ENCODE data around the gene STRADA.

STRADA gene

GRCh38 chr17:63686138-63686685 lies 55.4 kb downstream of the STRADA start:
- DNase-seq (ENCODE audit: low read depth in 4 of 4, low spot score in 1 of 4) = no peak

DNA sequence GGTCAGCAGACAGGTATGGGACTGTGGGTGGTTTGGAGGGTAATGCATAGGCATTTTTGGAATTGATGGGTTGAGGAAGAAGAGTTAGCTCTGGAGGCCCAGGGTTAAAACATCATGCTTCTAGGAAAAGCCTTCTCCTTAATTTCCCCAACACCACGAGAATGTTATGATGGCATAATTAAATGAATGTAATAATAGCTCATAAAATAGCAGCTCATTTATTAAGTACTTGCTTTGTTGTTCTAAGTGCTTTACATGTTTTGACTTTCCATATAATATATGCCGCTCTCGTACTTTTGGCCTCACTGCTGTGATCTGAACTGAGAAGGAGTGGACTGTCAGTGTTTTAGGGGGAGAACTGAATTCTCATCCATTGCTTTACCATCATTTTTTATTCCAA lies 56.0 kb downstream of the STRADA start:
- no peak for DNase-seq (ENCODE audit: low read depth in 4 of 4, low spot score in 1 of 4)

DNA sequence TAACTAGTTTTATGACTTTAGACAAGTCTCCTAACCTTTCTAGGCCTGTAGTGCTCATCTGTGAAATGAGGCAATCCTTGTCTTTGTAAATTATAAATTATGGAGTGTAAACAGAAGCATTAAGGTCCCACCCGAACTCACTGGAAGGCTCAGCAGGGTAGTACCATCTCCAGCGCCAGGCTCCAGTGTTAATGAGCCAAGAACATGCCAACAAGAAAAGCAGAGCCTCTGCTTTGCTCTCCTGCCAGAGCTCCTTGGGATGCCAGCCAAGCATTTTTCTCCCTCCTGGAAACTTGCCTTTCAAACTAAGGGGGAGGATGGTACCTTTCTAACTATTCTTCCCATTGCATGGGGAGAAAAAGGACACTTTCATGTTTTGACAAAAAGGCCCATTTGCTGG lies 56.6 kb downstream of the STRADA start:
- no peak for DNase-seq (ENCODE audit: low read depth in 4 of 4, low spot score in 1 of 4)

DNA sequence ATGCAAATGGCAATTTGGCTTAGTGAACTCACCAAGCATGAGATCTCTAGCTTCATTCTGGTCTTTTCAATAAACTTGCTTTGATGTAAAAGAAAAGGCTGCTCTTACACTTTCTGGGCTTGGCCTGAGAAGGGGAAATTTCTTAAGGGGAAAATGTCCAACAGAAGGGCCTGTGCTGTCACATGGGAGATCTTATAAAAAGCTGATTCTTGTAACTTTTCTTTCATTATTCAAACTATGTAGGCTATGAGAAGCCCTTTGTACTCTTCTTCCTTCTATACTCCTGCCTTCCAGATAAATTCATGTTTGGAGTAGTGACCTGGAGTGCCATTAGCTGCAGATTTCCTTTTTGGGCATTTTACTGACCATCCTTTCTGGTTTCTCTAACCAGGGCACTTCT lies 58.6 kb downstream of the STRADA start:
- DNase-seq (ENCODE audit: low read depth in 4 of 4, low spot score in 1 of 4) = no peak

DNA sequence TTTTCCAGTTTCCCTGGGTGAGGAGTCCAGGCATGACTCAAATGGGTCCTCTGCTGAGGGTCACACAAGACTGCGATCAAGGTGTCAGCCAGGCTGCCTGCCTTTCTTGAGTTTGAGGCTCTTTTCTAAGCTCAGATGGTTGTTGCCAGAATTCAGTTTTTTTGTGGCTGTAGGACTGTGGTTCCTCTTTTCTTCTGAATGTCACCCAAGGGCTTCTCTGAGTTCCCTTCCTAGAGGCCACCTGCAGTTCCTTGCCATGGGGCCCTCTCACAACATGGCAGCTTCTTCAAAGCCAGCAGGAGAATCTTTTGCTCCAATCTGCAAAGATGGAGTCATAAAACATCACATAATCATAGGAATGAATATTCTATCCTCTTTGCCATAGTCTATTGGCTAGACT lies 59.2 kb downstream of the STRADA start:
- no peak for DNase-seq (ENCODE audit: low read depth in 4 of 4, low spot score in 1 of 4)

DNA sequence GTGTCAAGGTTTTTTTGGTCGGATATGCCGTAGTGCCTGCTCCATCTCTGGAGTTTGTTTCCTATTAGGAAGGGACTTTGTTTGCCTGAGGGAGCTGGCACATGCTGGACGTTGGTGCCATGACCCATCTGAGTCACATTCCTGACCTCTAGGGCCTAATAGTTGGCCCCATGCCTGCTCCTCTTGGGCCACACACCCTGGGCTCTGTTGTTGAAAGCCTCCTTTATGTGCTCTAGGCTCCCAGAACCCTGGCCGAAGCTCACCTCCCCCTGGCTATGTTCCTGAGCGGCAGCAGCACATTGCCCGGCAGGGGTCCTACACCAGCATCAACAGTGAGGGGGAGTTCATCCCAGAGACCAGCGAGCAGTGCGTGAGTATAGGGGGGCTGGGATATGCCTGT lies 60.1 kb downstream of the STRADA start:
- DNase-seq (ENCODE audit: low read depth in 4 of 4, low spot score in 1 of 4) = no peak

DNA sequence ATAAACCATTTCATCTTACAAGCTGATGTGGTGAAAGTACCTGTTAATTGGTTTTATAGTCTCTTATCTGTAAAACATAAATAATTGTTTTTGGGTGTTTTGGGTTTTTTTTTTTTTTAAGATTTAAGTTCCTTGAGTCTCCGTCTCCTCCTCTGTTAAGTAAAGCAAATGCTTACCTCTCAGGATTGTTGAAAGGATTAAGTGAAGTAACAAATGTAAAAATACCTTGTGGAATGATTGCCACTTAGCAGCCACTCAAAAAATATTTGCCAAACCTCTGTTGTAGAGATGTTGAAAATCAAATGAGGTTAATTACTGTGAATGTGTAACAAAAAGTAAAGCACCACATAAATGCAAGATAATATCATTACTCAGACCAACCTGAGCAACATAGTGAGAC lies 60.9 kb downstream of the STRADA start:
- no peak for DNase-seq (ENCODE audit: low read depth in 4 of 4, low spot score in 1 of 4)

GRCh38 chr17:63679214-63679613 lies 62.4 kb downstream of the STRADA start:
- DNase-seq (ENCODE audit: low read depth in 4 of 4, low spot score in 1 of 4) = no peak

DNA sequence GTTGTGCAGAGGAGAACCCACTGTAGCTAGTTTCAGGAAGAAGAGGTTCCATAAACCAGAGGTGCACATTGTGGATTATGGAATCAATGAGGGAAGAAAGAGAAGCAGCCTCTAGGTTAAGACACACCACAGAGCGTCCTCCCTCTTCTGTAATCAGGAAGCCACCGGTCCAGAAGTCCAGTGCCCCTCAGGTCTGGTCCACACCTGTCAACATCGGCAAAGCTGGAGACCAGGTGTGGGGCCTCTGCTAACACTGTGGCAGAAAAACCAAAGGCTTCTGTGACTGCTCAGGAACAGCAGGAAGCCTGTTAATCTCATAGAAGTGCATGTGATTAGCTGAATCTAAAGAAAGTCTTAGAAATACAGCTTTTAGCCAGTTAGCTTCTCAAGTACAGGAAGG lies 65.0 kb downstream of the STRADA start:
- DNase-seq (ENCODE audit: low read depth in 4 of 4, low spot score in 1 of 4) = no peak

- no peak for DNase-seq (ENCODE audit: low read depth in 4 of 4, low spot score in 1 of 4)
Observed at GRCh38 chr17:63675607-63676546, 65.7 kb downstream of the STRADA start.

DNA sequence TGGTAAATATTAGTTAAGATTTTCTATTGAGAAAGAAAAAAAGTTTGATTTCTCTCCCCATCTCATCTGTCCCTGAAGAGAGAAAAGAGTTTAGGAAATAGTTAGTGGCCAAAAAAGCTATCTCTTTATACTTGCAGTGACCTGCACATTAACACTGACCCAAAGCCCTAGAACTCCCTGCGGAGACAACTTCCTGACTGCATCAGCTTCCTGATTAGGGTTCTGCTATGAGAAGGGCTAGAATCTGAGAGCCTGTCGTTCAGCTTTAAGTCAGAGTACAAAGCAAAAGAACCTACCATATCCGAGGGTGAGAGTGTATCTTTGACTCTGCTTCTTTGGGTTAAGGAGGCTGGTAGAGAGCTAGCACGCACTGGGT lies 66.4 kb downstream of the STRADA start:
- DNase-seq (ENCODE audit: low read depth in 4 of 4, low spot score in 1 of 4) = no peak

DNA sequence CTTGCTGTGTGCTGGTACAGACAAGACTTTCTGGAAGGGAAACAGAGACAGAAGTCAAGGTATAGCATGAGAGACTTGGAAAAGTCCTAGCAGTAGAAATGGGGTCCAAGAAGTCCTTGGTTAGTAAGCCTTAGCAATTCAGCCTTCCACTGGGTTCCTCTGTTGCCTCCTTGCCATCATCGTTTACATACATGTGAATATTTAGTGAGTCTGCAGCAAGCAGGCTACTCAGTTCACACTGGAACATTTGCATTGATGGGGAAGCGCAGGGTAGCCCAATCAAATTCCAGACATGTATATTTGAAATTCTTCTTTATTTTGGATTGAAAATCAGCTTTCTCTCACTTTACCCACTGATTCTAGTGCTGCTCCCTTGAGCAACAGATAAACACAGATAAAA lies 68.7 kb downstream of the STRADA start:
- DNase-seq (ENCODE audit: low read depth in 4 of 4, low spot score in 1 of 4) = no peak

DNA sequence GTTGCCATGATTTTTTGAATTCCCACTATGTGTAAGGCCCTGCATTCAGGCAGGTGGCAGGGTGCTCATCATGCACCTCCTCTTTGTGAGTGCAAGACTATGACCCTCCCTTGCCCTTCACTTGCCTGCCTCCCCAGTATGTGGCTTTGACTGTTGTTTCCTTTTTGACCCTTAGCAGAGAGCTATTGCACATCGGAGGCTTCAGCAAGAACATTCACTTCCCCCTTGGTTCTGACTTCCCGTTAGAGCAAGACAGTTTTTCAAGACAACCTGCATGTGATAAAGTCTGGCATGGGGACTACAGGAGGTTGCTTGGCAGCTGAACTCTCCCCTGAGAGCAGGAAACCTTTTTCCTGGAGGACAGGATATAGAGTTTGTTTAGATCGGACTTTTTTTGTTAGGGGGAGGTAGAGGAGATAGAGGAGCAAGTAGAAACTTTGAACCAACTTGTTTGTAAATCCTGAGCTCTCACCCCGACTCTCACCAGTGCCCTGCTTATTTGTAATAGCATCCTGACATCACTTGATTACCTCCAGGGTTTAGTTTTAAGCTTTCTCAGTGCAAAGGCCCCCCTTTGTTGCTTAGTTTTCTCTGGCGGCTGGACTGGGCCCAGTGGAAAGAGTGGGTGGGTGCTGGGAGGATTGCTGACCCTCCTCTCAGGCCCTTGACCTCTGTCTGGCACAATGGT lies 75.9 kb downstream of the STRADA start:
- no peak for DNase-seq (ENCODE audit: low read depth in 4 of 4, low spot score in 1 of 4)

- no peak for DNase-seq (ENCODE audit: low read depth in 4 of 4, low spot score in 1 of 4)
Observed at GRCh38 chr17:63659850-63660249, 81.7 kb downstream of the STRADA start.

GRCh38 chr17:63658366-63658765 lies 83.2 kb downstream of the STRADA start:
- DNase-seq (ENCODE audit: low read depth in 4 of 4, low spot score in 1 of 4) = no peak

- no peak for DNase-seq (ENCODE audit: low read depth in 4 of 4, low spot score in 1 of 4)
Observed at GRCh38 chr17:63657786-63658185, 83.8 kb downstream of the STRADA start.

GRCh38 chr17:63653050-63653449 lies 88.5 kb downstream of the STRADA start:
- DNase-seq (ENCODE audit: low read depth in 4 of 4, low spot score in 1 of 4) = no peak
